ENCODE results near the gene NUAK1. TPM values are rescaled to one million over a fixed set of nuclear protein-coding genes. Genes with fewer than 3 reads are reported as not detected.

Gene NUAK1
- total and polyA plus RNA-seq, 2 experiments from 2014 or later: 5.4 to 16.9 TPM

DNA sequence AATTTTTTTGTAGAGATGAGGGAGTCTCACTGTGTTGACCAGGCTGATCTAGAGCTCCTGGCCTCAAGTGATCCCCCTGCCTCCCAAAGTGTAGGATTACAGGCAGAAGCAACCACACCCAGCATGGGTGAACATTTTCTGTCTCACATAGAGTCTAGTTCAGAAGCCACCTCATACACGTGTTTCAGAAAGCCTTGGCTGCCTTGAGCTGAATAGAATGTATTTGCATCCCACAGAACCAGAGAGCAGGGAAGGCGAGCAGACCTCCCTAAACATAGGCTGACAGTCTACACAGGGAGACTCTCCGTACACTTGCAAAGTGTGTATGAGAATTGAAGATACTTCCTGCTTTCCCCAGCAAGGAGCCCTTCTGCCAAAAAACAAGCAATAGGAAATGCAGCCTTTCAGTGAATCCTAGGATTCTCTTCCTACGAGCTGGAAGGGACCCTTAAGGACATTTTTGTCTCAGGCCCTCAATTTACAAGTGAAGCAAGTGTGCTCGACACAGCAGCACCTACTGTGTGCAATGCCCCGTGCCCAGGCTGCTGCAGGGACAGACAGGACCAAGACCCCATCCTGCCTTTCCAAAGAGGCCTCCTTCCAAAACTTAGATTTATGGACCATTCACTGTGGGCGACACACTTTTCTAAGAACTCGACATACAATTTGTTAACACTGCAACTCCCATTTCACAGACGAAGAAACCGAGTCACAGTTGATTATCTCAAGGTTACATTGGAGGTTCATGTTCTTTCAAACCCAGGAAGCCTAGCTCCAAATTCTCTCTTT lies 11.2 kb downstream of the NUAK1 start:
- Histone ChIP-seq H3K36me3 (ENCODE audit: insufficient read depth) (no peaks in the 10 kb centered on the region), H3K27me3 (ENCODE audit: insufficient read depth) (no peaks in the 10 kb centered on the region), H2AFZ (no peak overlapping the region), H3K79me2 (replicated peaks; ENCODE audit: insufficient read depth) (peaks cover 100% of the 10 kb centered on the region), H3K9me2 (ENCODE audit: insufficient read depth) (no peaks in the 10 kb centered on the region), H3K4me3 (no peak overlapping the region), H3K4me1 (ENCODE audit: insufficient read depth) (peaks cover 77% of the 10 kb centered on the region), H3K27ac (ENCODE audit: low read depth) (peak overlapping the region; percentile 79; the same call in 1 of the 2 replicates), H4K20me1 (replicated peaks; ENCODE audit: insufficient read depth) (no peaks in the 10 kb centered on the region), H3F3A (replicated peaks; ENCODE audit: low read depth) (0 out of 2 replicates have a peak, but pooled peaks cover 3% of the 10 kb centered on the region), H3K4me2 (peak overlapping the region; percentile 49)
- no peak overlapping the region for H3K4me3 Mint-ChIP-seq
- H3K9me3 Mint-ChIP-seq: no peaks in the 10 kb centered on the region
- H3K27me3 Mint-ChIP-seq (ENCODE audit: insufficient read depth, low read depth, poor library complexity): peaks cover 4% of the 10 kb centered on the region
- H3K36me3 Mint-ChIP-seq (ENCODE audit: low read depth): no peaks in the 10 kb centered on the region
- peaks cover 76% of the 10 kb centered on the region for H3K4me1 Mint-ChIP-seq
- DNase-seq (ENCODE audit: low spot score) (no peak), ATAC-seq (no peak)
- peak overlapping the region; percentile 74; the same call in 1 of the 2 replicates for H3K27ac Mint-ChIP-seq
- TF ChIP-seq JUNB (IDR thresholded peaks at IDR 0.05; ENCODE audit: unreplicated experiment): no peak
- TF ChIP-seq, protein P1, sequence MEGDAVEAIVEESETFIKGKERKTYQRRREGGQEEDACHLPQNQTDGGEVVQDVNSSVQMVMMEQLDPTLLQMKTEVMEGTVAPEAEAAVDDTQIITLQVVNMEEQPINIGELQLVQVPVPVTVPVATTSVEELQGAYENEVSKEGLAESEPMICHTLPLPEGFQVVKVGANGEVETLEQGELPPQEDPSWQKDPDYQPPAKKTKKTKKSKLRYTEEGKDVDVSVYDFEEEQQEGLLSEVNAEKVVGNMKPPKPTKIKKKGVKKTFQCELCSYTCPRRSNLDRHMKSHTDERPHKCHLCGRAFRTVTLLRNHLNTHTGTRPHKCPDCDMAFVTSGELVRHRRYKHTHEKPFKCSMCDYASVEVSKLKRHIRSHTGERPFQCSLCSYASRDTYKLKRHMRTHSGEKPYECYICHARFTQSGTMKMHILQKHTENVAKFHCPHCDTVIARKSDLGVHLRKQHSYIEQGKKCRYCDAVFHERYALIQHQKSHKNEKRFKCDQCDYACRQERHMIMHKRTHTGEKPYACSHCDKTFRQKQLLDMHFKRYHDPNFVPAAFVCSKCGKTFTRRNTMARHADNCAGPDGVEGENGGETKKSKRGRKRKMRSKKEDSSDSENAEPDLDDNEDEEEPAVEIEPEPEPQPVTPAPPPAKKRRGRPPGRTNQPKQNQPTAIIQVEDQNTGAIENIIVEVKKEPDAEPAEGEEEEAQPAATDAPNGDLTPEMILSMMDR (conservative IDR thresholded peaks at IDR 0.05; ENCODE audit: low read depth in 2 of 2): no peak; a peak in 2 of 4 replicates
- TF ChIP-seq, protein P2, sequence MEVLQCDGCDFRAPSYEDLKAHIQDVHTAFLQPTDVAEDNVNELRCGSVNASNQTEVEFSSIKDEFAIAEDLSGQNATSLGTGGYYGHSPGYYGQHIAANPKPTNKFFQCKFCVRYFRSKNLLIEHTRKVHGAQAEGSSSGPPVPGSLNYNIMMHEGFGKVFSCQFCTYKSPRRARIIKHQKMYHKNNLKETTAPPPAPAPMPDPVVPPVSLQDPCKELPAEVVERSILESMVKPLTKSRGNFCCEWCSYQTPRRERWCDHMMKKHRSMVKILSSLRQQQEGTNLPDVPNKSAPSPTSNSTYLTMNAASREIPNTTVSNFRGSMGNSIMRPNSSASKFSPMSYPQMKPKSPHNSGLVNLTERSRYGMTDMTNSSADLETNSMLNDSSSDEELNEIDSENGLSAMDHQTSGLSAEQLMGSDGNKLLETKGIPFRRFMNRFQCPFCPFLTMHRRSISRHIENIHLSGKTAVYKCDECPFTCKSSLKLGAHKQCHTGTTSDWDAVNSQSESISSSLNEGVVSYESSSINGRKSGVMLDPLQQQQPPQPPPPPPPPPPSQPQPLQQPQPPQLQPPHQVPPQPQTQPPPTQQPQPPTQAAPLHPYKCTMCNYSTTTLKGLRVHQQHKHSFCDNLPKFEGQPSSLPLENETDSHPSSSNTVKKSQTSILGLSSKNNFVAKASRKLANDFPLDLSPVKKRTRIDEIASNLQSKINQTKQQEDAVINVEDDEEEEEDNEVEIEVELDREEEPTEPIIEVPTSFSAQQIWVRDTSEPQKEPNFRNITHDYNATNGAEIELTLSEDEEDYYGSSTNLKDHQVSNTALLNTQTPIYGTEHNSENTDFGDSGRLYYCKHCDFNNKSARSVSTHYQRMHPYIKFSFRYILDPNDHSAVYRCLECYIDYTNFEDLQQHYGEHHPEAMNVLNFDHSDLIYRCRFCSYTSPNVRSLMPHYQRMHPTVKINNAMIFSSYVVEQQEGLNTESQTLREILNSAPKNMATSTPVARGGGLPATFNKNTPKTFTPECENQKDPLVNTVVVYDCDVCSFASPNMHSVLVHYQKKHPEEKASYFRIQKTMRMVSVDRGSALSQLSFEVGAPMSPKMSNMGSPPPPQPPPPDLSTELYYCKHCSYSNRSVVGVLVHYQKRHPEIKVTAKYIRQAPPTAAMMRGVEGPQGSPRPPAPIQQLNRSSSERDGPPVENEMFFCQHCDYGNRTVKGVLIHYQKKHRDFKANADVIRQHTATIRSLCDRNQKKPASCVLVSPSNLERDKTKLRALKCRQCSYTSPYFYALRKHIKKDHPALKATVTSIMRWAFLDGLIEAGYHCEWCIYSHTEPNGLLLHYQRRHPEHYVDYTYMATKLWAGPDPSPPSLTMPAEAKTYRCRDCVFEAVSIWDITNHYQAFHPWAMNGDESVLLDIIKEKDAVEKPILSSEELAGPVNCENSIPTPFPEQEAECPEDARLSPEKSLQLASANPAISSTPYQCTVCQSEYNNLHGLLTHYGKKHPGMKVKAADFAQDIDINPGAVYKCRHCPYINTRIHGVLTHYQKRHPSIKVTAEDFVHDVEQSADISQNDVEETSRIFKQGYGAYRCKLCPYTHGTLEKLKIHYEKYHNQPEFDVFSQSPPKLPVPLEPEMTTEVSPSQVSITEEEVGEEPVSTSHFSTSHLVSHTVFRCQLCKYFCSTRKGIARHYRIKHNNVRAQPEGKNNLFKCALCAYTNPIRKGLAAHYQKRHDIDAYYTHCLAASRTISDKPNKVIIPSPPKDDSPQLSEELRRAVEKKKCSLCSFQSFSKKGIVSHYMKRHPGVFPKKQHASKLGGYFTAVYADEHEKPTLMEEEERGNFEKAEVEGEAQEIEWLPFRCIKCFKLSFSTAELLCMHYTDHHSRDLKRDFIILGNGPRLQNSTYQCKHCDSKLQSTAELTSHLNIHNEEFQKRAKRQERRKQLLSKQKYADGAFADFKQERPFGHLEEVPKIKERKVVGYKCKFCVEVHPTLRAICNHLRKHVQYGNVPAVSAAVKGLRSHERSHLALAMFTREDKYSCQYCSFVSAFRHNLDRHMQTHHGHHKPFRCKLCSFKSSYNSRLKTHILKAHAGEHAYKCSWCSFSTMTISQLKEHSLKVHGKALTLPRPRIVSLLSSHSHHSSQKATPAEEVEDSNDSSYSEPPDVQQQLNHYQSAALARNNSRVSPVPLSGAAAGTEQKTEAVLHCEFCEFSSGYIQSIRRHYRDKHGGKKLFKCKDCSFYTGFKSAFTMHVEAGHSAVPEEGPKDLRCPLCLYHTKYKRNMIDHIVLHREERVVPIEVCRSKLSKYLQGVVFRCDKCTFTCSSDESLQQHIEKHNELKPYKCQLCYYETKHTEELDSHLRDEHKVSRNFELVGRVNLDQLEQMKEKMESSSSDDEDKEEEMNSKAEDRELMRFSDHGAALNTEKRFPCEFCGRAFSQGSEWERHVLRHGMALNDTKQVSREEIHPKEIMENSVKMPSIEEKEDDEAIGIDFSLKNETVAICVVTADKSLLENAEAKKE (CRISPR knock-in tag; IDR thresholded peaks at IDR 0.05): no peak
- no peak for TF ChIP-seq CREB1 (CRISPR knock-in tag; IDR thresholded peaks at IDR 0.05; ENCODE audit: low read depth)
- no peak for TF ChIP-seq STAT1 (IDR thresholded peaks at IDR 0.05; ENCODE audit: unreplicated experiment)
- no peak for TF ChIP-seq EZH2phosphoT487 (IDR thresholded peaks at IDR 0.05; ENCODE audit: unreplicated experiment)
- TF ChIP-seq POLR2AphosphoS5 (IDR thresholded peaks at IDR 0.05; ENCODE audit: low read depth): no peak
- TF ChIP-seq, protein P3, sequence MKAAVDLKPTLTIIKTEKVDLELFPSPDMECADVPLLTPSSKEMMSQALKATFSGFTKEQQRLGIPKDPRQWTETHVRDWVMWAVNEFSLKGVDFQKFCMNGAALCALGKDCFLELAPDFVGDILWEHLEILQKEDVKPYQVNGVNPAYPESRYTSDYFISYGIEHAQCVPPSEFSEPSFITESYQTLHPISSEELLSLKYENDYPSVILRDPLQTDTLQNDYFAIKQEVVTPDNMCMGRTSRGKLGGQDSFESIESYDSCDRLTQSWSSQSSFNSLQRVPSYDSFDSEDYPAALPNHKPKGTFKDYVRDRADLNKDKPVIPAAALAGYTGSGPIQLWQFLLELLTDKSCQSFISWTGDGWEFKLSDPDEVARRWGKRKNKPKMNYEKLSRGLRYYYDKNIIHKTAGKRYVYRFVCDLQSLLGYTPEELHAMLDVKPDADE (IDR thresholded peaks at IDR 0.05): no peak
- TF ChIP-seq, protein P4, sequence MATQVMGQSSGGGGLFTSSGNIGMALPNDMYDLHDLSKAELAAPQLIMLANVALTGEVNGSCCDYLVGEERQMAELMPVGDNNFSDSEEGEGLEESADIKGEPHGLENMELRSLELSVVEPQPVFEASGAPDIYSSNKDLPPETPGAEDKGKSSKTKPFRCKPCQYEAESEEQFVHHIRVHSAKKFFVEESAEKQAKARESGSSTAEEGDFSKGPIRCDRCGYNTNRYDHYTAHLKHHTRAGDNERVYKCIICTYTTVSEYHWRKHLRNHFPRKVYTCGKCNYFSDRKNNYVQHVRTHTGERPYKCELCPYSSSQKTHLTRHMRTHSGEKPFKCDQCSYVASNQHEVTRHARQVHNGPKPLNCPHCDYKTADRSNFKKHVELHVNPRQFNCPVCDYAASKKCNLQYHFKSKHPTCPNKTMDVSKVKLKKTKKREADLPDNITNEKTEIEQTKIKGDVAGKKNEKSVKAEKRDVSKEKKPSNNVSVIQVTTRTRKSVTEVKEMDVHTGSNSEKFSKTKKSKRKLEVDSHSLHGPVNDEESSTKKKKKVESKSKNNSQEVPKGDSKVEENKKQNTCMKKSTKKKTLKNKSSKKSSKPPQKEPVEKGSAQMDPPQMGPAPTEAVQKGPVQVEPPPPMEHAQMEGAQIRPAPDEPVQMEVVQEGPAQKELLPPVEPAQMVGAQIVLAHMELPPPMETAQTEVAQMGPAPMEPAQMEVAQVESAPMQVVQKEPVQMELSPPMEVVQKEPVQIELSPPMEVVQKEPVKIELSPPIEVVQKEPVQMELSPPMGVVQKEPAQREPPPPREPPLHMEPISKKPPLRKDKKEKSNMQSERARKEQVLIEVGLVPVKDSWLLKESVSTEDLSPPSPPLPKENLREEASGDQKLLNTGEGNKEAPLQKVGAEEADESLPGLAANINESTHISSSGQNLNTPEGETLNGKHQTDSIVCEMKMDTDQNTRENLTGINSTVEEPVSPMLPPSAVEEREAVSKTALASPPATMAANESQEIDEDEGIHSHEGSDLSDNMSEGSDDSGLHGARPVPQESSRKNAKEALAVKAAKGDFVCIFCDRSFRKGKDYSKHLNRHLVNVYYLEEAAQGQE (IDR thresholded peaks at IDR 0.05; ENCODE audit: unreplicated experiment): no peak
- no peak for TF ChIP-seq ZNF114 (CRISPR knock-in tag; IDR thresholded peaks at IDR 0.05)

Measured in GM23338 (cell line).